Gastroesophageal sphincter (tissue), 3 donors: ENCODE measurements around the gene DAB1.

ENCODE experiments used
- POLR2A ChIP-seq, 2 donors: fragments of 450-650 bp; IDR thresholded peaks; one replicate each; pipeline ENCODE4 v1.6.1; 2017; ENCODE audit warnings: antibody characterized with exemption in 2 of 2, mild to moderate bottlenecking in 2 of 2, moderate library complexity in 1 of 2
- POLR2AphosphoS5 ChIP-seq: sonication (generic); formaldehyde crosslinking; IDR thresholded peaks from one replicate; pipeline ENCODE4 v1.6.1; 2017; ENCODE audit warnings: antibody characterized with exemption
- TF ChIP-seq, protein P1 (sequence below), 4 experiments: fragments of 200-600 bp in 2 of 4; fragments of 450-650 bp in 2 of 4; sonication (generic) in 1 of 4; IDR thresholded peaks; one replicate each; pipeline ENCODE4 v1.5.1; 2017 to 2019; ENCODE audit warnings: antibody characterized with exemption in 4 of 4, mild to moderate bottlenecking in 2 of 4, moderate library complexity in 2 of 4

DNA sequence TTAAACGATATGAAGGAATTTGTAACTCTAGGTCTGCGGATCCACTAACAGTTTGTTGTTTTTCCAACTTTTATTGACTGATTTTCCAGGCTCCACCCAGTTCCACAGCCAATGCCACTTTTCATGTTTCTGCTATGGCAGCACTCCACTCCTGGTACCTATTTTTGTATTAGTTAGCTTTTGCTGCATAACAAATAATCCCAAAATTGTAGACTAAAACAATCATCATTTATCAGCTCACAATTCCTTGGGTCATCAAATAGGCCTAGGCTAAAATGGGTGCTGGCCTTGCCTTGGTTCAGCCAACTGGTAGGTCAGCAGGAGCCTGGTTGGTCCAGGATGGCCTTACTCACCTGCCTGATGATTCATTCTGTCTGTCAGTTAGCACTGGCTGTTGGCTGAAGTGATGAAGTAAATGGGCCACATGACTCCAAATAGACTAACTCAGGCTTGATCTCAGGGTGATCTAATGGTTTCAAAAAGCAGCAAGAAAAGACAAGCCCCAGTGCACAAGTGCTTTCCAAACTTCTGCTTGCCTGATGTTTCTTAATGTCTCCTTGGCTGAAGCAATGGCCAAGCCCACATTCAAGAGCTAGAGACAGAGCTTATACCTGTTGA lies 454.9 kb downstream of the DAB1 start:
- TF ChIP-seq, protein P1, sequence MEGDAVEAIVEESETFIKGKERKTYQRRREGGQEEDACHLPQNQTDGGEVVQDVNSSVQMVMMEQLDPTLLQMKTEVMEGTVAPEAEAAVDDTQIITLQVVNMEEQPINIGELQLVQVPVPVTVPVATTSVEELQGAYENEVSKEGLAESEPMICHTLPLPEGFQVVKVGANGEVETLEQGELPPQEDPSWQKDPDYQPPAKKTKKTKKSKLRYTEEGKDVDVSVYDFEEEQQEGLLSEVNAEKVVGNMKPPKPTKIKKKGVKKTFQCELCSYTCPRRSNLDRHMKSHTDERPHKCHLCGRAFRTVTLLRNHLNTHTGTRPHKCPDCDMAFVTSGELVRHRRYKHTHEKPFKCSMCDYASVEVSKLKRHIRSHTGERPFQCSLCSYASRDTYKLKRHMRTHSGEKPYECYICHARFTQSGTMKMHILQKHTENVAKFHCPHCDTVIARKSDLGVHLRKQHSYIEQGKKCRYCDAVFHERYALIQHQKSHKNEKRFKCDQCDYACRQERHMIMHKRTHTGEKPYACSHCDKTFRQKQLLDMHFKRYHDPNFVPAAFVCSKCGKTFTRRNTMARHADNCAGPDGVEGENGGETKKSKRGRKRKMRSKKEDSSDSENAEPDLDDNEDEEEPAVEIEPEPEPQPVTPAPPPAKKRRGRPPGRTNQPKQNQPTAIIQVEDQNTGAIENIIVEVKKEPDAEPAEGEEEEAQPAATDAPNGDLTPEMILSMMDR (IDR thresholded peaks at IDR 0.05), result no peak
- TF ChIP-seq POLR2AphosphoS5 (no peak), POLR2A (IDR thresholded peaks at IDR 0.05) (no peak)
